IMR-90 (cell line): ENCODE data around the gene TVP23A.

Experiments
- CEBPB ChIP-seq: IDR thresholded peaks from 2 replicates; pipeline ENCODE4 v1.6.1; 2012; ENCODE audit warnings: low read depth, low read length, improper control_type of control experiment
- MAZ ChIP-seq: IDR thresholded peaks from 2 replicates; pipeline ENCODE4 v1.6.1; 2012; ENCODE audit warnings: low read depth, mild to moderate bottlenecking, low read length, improper control_type of control experiment, moderate library complexity, borderline replicate concordance
- POLR2A ChIP-seq: IDR thresholded peaks from 2 replicates; pipeline ENCODE4 v1.6.1; 2012; ENCODE audit warnings: mild to moderate bottlenecking, low read depth, low read length
- RAD21 ChIP-seq: IDR thresholded peaks from 2 replicates; pipeline ENCODE4 v1.6.1; 2012; ENCODE audit warnings: low read length, improper control_type of control experiment
- RFX5 ChIP-seq: IDR thresholded peaks from 2 replicates; pipeline ENCODE4 v1.8.0; 2012; ENCODE audit warnings: low read depth, mild to moderate bottlenecking, low read length, moderate library complexity
- SMC3 ChIP-seq: fragments of 150-350 bp; IDR thresholded peaks from 2 replicates; pipeline ENCODE4 v1.6.1; 2016; ENCODE audit warnings: low read depth, mild to moderate bottlenecking, antibody characterized with exemption, low read length, moderate library complexity
- TF ChIP-seq, protein P1 (sequence below): conservative IDR thresholded peaks from 2 replicates; pipeline ENCODE4 v1.5.1; 2012; ENCODE audit warnings: mild to moderate bottlenecking, low read depth, low read length, improper control_type of control experiment

DNA sequence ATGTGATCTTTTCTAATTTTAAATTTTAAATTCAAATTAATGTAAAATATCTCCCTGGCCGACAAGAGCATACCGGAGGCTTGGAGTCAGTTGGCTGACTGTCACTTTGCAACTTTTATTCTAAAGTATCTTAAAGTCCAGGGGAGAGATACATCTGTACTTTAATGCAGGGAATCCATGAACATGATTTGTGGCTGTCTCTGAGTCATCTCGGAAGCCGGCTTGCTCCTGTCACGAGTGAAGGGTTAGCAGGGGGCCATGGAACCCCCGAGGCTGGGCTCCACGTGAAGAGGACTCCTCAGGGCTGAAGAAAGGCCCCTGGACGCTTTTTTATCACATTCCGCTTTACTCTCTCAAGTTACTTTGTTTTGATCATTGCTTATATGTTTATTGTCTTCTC lies 13.3 kb downstream of the TVP23A start:
- no peak for TF ChIP-seq POLR2A
- TF ChIP-seq, protein P1, sequence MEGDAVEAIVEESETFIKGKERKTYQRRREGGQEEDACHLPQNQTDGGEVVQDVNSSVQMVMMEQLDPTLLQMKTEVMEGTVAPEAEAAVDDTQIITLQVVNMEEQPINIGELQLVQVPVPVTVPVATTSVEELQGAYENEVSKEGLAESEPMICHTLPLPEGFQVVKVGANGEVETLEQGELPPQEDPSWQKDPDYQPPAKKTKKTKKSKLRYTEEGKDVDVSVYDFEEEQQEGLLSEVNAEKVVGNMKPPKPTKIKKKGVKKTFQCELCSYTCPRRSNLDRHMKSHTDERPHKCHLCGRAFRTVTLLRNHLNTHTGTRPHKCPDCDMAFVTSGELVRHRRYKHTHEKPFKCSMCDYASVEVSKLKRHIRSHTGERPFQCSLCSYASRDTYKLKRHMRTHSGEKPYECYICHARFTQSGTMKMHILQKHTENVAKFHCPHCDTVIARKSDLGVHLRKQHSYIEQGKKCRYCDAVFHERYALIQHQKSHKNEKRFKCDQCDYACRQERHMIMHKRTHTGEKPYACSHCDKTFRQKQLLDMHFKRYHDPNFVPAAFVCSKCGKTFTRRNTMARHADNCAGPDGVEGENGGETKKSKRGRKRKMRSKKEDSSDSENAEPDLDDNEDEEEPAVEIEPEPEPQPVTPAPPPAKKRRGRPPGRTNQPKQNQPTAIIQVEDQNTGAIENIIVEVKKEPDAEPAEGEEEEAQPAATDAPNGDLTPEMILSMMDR, result no peak
- TF ChIP-seq MAZ, result no peak
- TF ChIP-seq CEBPB, result no peak
- TF ChIP-seq RAD21, result no peak
- no peak for TF ChIP-seq SMC3
- TF ChIP-seq RFX5, result no peak
